Spleen (tissue), 7 donors: ENCODE data around the gene SMIM36.
"Not testable (repeated sequence)": the region's sequence is repeated elsewhere in the genome, so short reads cannot be mapped to it uniquely, and the experiment has no call there.

Experiments
- POLR2A ChIP-seq, 3 donors: fragments of 450-650 bp; IDR thresholded peaks; one replicate each; pipeline ENCODE4 v1.5.1; 2017; ENCODE audit warnings: antibody characterized with exemption in 3 of 3, mild to moderate bottlenecking in 1 of 3
- TF ChIP-seq, protein P1 (sequence below), 11 experiments: fragments of 200-600 bp in 7 of 11; fragments of 450-650 bp in 4 of 11; sonication (generic) in 4 of 11; IDR thresholded peaks in 8 of 11; conservative IDR thresholded peaks in 3 of 11; 1 replicate in 7 of 11; 2 replicates in 4 of 11; pipeline versions ENCODE4 v1.4.0 to v1.8.0; 2016 to 2021; ENCODE audit warnings: antibody characterized with exemption in 11 of 11, inconsistent platforms in 4 of 11, mild to moderate bottlenecking in 1 of 11
- donor health status: DM: no; HTN: no; CAD: no; lungs with moderate emphysema.
- donor health status: DM: no; HTN: no; CAD: no.
- donor health status: DM: no; HTN: no; CAD: no.

DNA sequence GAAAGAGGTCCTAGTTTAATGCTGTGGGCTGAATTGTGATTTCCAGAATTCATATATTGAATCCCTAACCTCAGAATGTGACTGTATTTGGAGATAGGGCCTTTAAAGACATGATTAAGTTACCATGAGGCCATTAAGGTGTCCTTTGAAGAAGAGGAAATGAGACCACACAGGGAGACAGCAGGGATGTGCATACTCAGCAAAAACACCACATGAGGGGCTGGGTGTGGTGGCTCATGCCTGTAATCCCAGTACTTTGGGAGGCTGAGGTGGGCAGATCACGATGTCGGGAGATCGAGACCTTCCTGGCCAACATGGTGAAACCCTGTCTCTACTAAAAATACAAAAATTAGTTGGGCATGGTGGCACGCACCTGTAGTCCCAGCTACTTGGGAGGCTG, 11.8 kb upstream of the SMIM36 start:
- TF ChIP-seq, protein P1, sequence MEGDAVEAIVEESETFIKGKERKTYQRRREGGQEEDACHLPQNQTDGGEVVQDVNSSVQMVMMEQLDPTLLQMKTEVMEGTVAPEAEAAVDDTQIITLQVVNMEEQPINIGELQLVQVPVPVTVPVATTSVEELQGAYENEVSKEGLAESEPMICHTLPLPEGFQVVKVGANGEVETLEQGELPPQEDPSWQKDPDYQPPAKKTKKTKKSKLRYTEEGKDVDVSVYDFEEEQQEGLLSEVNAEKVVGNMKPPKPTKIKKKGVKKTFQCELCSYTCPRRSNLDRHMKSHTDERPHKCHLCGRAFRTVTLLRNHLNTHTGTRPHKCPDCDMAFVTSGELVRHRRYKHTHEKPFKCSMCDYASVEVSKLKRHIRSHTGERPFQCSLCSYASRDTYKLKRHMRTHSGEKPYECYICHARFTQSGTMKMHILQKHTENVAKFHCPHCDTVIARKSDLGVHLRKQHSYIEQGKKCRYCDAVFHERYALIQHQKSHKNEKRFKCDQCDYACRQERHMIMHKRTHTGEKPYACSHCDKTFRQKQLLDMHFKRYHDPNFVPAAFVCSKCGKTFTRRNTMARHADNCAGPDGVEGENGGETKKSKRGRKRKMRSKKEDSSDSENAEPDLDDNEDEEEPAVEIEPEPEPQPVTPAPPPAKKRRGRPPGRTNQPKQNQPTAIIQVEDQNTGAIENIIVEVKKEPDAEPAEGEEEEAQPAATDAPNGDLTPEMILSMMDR (IDR thresholded peaks at IDR 0.05 in 8 of 11, conservative IDR thresholded peaks at IDR 0.05 in 3 of 11), result not testable (repeated sequence)
- not testable (repeated sequence) for TF ChIP-seq POLR2A (IDR thresholded peaks at IDR 0.05)
